CD4-positive, alpha-beta T cell treated with Interleukin-17A for 4 hours (primary cell): ENCODE data around the gene ARHGAP23.
"Not testable (repeated sequence)": the region's sequence is repeated elsewhere in the genome, so short reads cannot be mapped to it uniquely, and the experiment has no call there.

Experiments
- DNase-seq: peaks from one replicate; pipeline ENCODE4 v3.0.0-alpha.2; 2020; ENCODE audit warnings: mixed read lengths

The ARHGAP23 gene

DNA sequence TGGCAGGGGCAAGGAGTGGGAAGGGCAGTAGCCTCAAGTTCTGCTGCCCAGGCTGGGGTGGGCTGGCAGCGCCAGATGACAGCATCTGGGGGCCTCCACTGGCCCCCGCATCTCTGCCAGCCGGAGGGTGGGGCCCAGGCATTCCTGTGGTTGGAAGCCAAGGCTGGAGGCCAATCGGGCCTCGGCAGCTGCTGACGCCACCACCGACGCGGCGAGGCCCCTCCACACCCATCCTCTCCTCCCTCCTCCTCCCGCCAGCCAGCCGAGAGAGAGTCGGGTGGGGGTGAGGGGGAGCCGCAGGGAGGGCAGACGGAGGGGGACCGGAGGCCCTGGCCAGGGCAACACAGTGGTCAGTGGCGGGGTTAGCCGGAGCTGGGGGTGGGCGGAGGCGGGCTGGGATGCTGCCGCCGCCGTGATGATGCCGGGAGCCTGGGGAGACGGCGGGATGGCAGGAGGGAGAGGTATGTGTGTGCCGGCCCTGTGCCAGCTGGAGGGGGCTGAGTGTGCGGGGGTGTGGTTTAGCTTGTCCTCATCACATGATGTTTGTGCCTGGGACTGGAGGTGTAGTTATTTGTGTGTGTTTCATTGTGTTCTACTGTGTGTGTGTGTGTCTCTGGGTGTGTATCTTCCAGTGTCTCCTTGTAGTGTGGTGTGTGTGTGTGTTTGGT, 36.6 kb downstream of the ARHGAP23 start:
- no peak for DNase-seq

DNA sequence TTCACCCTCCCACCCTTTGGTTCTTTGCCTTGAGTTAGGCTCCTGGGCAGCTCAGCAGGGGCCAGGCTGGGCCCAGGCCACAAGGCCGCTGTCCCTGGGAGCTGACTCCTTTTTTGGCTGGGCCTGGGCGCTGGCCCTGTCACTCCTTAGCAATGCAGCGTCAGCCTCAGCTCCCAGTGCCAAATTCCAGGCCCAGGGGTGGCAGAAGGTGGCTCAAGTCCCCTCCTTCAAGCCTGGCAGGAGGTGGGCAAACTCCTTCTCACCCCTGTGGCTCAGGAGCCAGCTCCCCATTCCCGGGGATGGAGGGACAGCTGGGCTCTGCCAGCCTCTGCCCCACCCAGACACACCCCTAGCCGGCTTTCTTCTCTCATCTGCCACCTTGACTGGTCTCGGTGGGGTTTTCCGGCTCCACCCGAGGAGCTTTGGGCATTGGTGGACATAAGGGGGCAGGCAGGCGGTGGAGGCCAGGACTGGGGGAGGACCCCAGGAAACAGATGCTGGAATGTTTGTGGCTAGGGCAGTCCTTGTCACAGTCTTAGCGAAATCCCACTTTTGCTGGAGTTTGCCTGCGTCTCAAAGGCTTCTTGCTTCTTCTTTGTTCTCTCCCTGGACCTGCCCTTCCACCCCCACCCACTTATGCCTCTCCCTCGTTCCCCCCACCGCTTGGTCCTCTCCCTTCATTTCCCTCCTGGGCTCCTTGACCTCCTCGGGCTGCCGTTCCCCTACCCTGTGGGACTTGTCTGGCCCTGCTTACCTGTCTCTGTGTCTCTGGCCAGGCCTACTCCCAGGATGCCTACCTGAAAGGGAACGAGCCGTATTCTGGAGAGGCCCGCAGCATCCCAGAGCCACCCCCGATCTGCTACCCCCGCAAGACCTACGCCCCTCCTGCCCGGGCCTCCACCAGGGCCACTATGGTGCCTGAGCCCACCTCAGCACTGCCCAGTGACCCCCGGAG, 37.4 kb downstream of the ARHGAP23 start:
- DNase-seq = no peak

DNA sequence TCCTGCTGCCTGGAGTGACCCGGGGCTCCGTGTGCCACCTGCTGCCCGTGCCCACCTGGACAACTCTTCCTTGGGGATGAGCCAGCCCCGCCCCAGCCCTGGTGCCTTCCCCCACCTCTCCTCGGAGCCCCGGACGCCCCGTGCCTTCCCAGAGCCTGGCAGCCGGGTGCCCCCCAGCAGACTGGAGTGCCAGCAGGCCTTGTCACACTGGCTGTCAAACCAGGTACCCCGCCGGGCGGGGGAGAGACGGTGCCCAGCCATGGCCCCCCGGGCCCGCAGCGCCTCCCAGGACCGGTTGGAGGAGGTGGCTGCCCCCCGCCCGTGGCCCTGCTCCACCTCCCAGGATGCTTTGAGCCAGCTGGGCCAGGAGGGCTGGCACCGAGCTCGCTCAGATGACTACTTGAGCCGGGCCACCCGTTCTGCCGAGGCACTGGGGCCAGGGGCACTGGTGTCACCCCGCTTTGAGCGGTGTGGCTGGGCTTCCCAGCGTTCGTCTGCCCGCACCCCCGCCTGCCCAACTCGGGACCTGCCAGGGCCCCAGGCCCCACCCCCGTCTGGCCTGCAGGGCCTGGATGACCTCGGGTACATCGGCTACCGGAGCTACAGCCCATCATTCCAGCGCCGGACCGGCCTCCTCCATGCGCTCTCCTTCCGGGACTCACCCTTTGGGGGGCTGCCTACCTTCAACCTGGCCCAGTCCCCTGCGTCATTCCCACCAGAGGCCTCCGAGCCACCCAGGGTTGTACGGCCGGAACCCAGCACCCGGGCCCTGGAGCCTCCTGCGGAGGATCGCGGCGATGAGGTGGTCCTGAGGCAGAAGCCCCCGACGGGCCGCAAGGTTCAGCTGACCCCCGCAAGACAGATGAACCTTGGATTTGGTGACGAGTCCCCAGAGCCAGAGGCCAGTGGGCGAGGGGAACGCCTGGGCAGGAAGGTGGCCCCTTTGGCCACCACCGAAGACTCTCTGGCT, 38.4 kb downstream of the ARHGAP23 start:
- DNase-seq = no peak

DNA sequence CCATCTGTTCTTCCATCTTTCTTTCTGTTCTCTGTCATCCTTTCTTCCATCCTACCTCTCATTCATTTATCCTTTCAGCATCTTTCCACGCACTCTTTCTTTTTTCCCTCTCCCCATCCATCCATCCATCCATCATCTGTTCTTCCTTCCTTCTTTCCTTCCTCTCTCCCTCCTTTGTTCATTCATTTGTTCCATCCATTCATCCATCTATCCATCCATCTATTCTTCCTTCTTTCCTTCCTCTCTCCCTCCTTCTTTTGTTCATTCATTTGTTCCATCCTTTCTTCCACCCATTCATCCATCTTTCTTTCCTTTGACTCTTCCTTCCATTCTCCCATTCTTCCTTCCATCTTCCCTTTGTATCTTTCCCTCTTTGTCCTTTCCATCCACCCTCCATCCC, 39.2 kb downstream of the ARHGAP23 start:
- DNase-seq = no peak

DNA sequence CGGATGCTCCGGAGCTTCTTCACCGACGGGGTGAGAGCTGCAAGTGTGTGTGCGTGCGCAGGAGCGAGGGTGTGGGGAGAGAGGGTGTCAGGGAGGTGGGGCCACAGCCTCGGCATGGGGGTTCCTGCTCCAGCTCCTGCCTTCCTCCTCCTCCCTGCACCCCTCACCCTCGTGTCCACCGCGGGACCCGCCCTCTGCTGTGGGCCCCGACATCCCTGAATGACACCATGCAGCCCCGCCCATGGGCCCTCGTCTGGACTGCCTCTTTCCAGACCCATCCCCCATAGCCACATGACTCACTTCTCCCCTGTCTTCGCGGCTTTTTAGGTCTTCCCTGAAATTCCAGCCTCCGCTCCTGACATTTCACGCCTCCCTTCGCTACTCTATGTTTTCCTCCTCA, 41.6 kb downstream of the ARHGAP23 start:
- DNase-seq = no peak

DNA sequence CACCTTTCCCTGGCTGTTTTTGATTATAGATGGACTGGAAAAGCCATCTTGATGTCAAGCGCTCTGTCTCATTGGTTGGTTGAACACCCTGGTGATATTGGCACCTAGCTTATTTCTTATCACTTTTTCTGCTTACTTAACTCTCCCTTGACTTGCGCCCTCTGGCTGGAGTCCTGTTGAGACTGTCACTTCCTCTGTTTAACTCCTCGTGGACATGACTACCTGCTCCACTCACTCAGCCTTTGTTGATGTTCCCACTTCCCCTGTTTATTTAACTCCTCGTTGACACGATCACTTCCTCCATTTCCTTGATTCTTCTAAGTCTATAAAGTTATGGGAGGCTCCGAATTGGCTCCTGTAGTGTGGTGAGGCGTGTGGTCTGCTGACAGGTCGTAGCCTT, 43.0 kb downstream of the ARHGAP23 start:
- DNase-seq = not testable (repeated sequence)

DNA sequence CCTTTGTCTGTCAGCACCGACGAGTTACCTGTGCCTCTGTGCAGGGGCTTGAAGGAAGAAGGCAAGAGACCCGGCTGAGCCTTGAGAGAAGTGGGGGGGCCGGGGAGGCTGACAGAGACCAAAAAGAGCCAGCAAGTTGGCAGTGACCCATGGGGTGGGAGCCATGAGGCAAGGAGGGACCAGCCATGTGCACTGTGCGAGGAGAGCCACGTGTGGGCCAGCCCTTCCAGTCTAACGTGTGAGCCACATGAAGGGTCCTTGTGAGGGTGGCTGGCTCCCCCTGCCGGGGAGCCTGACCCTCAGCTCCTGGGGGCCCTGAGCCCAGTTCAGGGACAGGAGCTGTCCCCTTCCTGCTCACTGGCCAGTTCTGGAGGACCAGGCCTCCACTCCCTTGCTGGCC, 46.4 kb downstream of the ARHGAP23 start:
- peak; percentile 8 for DNase-seq

DNA sequence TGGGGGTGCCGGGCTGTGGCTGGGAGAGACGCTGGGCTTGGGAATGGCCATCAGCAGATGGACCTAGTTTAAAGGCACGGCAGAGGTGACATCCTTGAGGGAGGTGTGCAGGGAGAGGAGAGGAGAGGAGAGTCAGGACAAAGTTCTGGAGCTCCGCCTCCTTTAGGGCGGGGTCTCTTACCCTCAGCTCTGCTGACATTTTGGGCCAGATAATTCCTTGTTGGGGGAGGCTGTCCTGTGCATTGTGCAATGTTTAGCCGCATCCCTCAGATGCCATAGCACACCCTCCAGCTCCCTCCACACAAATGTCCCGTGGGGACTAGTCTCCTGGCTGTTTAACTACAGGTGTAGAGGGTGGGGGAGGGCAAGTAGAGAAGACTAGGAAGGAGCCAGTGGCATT, 48.3 kb downstream of the ARHGAP23 start:
- no peak for DNase-seq

DNA sequence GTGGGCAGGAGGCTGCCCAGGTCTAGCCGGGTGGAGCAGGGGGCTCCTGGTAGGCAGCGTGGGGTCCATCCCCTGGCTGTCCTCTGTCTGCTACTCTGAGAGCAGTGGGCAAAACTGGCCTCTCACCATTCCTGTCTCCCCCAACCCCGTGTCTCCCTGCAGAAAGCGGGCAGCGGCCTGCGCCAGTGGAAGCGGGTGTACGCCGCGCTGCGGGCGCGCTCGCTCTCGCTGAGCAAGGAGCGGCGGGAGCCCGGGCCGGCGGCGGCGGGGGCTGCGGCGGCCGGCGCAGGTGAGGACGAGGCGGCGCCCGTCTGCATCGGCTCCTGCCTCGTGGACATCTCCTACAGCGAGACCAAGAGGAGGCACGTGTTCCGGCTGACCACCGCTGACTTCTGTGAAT, 49.2 kb downstream of the ARHGAP23 start:
- DNase-seq = not testable (repeated sequence)

DNA sequence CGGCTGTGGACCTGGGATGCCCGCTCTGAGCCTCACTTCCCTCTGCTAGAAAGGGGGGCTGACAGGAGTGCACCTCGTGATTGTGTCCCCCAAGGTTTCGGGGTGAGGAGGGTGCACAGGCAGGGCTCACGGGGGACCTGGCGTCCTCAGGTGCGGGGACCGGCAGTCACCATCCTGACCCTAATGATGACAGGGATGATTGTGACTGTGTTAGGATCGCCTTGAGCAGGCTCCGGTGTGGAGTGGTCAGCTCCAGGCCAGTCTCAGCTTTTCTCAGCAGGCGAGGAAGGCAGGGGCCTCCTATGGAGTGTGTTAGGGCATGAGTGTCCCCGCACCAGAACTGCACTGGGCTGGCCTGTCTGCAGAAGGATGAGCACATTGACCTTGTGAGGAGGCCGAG, 49.7 kb downstream of the ARHGAP23 start:
- not testable (repeated sequence) for DNase-seq

DNA sequence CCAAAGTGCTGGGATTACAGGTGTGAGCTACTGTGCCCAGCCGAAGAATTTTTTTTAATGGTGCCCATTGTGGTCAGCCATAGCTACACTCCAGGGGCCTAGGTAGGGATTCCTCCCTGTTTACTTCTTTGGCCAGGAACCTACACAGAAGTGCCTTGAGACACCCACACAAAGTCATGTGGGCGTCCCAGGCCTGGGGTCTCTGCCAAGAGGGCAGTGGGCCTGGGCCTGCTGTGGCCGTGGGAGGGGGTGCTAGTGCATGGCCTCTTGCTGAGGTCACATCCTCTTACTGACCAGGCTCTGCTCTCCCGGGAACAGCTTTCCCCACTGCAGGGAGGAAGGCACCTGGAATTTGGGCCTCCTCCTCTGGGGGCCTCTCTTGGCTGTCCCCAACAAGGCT, 50.4 kb downstream of the ARHGAP23 start:
- DNase-seq = not testable (repeated sequence)

DNA sequence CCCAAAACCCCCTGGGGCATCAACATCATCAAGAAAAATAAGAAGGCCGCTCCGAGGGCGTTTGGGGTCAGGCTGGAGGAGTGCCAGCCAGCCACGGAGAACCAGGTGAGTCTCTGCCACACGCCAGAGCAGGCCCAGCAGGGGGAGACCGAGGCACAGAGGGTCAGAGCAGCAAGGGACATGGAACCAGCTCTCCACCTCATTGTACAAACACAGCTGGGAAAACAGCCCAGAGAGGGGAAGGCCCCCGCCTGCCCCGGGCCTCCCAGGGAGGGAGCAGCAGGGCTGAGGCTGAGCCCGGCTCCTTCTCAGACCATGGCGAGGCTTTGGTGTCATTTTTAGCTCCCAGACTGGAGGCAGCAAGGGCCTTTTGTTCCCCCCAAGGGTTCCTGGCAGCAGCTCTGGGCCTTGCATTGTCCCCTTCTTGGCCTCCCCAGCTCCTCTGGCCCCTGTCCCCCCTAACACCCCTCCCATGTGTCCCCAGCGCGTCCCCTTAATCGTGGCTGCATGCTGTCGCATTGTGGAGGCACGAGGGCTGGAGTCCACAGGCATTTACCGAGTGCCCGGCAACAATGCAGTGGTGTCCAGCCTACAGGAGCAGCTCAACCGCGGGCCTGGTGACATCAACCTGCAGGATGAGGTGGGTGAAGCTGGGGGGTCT, 53.9 kb downstream of the ARHGAP23 start:
- DNase-seq = not testable (repeated sequence)

DNA sequence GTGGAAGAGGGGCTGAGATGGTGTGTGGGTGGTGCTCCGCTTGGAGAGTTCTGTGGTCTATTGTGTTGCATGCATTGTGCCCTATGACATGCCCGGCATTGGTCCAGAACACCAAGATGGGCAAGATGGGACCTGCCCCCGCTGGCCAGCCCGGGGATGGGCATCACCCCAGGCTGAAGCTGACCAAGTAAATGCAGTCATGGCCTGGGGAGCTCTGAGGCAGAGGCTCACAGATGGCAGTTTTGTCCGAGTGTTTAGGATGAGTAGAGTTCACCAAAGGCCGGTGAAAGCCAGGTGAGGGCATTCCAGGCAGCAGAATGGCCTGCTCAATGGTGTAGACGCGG, 54.4 kb downstream of the ARHGAP23 start:
- not testable (repeated sequence) for DNase-seq

DNA sequence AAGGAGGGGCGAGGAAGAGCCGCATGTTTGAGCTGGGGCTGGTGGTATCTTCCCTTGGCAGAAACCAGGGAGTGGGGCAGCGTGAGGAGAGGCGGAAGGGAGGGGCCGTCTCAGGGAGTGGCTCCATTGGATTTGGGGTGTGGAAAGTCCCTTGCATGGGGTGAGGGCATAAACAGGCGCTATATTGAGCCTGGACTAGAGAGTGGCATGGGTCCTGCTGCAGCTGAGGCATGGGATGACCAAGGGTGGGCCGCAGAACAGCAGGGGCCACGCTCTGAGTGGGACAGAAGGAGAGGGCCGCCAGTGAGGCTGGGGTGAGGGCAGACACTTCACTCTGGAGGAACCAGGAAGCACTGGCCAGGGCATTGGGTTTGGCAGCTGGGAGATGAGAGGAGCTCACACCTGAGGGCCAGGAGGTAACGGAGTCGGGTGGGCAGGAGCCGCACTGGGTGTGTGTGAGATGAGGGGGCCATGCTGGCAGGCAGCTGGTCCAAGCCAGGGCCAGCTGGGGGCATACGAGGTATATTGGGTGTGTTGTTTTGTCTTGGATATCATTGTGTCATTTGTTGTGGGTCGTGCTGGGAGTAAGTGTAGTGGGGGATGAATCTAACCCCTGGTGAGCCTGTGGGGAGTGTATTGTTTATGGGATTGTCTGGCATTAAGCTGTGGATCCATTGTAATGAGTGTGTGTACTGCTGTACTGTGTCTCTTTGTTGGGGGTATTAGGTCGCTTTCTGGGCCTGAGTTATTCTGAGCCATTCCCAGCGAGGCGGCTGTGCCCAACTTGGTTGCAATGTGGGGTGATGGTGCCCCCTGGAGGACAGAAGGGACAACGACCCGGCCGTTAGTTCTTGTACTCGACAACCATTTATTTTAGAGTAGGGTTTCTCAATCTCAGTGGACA, 56.2 kb downstream of the ARHGAP23 start:
- peak; percentile 70 for DNase-seq

DNA sequence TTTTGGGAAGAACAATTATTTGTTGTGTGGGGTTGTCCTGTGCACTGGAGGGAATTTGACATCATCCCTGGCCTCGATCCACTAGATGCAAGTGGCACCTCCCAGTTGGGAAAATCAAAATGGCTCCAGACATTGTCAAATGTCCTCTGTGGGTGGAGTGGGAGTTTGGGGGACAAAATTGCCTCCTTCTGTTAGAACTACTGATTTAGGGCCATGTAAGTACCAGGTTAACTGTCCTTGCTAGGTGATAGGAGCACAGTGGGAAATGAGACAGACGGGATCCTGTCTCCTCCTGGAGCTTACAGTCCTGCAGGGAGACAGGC, 56.8 kb downstream of the ARHGAP23 start:
- DNase-seq = no peak

DNA sequence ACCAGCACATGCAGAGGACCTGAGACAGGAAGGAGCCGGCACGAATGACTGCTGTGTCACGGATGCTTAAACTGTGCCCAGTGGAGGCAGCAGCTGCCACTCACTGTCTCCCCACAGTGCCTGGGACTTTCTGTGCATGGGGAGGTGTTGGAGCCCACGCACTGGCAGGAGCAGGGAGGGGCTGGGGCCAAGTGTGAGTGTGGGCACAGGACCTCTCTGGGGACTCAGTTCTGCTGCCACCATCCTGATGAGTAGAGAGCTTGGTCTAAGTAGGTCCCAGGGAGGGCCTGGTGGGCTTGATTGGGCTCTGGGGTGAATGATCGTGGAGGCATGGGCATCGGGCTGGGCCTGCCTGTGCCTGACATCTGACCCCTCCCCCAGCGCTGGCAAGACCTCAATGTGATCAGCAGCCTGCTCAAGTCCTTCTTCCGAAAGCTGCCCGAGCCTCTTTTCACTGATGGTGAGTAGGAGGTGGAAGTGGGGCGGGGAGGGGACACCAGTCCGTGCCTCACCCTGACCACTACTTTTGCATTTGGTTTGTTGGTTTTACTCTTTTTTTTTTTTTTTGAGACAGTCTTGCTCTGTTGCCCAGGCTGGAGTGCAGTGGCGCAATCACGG, 57.5 kb downstream of the ARHGAP23 start:
- DNase-seq = peak; percentile 31

DNA sequence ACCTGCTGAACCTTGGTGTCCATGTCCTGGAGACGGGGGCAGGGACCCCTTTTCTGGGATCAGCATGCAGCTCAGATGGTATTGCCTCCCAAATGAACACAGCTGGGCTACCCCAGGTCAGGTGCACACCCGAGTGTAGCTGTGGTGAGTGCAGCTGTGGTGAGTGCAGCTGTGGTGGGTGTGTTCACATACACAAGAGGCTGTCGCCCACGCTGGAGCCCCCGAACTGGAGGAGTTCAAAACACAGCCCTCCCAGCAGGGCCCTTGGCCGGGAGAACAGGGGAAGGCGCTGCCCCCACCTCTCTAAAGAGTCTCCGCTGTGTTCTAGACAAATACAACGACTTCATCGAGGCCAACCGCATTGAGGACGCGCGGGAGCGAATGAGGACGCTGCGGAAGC, 61.5 kb downstream of the ARHGAP23 start:
- DNase-seq = not testable (repeated sequence)

DNA sequence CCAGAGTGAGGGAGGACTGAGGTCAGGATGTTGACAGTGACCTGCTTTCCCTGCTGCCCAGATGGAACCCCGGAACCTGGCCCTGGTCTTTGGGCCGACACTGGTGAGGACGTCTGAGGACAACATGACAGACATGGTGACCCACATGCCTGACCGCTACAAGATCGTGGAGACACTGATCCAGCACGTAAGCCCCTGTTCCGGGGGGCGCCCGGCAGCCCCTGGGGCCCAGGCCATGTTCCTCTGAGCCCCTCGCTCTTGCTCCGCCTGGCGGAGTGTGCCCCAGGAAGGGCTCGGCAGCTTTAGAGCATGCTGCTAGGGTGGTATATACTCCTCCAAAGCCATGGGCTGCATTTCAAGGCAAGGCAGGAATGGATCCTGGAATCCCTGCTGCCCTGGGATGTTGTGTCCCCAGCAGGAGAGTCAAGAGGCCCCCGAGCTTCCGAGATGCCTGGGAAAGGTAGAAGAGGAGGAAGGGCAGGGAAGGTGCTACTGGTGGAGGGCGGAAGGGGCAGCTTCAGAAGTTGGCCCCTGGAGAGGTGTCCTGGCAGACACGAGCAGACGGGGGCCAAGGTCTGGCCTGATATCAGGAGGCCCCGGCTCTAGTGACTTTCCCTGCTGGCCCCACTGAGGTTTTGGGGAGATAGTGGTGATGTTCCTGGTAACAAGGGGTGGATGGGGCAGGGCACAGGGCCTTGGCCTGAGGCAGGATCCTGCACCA, 63.2 kb downstream of the ARHGAP23 start:
- DNase-seq = not testable (repeated sequence)

DNA sequence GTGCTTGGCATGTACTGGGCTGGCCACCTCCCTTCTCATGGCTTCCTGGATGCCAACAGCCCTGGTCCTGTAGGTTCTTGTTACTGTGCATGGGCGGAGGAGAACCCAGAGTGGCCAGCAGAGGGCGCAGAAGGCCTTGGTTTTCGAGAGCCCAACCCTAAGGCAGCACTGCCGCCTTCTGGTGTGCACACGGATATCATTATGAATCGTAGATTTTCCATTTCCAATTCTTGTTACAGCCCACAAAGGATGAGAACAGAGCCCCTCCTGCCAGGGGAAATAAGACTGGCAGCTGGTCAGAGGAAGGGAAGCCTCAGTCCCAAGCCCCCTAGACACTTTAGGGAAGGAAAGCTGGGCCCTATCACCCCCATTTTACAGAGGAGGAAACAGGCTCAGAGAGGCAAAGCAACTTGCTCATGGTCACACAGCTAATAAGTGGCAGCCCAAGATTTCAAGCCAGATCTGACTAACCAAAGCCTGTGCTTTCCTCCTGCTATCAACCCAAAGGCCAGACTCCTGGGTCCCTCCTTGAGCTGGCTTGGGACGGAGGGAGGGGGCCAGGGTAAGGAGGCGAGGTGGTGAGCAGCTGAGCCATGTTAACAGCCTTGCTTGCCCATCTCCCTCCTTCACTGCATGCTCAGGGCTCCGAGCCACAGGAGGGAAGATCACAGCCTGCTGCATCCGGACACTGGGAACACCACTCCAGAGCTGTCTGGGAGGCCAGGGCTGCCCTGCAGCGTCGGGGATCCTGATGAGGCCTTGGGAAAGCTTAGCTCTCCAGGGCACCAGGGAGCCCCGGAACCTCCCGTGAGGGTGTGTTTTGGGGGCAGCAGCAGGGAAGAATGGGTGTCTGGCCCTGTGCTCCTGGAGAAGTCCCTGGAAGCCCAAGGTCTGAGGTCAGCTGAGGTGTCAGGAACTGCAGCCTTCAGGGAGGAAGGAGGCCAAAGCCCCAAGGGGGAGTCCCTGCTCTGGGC, 64.1 kb downstream of the ARHGAP23 start:
- peak; percentile 91 for DNase-seq
